Hepatocyte (in vitro differentiated cells): Measurements from ENCODE around the gene CSNK2A1. TPM values are rescaled to one million over a fixed set of nuclear protein-coding genes. Genes with fewer than 3 reads are reported as not detected.

Experiments
- DNase-seq: peaks from one replicate; pipeline ENCODE4 v3.0.0-alpha.2; 2016; ENCODE audit warnings: low spot score
- H2AFZ ChIP-seq: fragments of 200-600 bp; sonication (generic); 2 replicates; pipeline ENCODE4 v1.6.0; 2016; ENCODE audit warnings: antibody characterized with exemption, mild to moderate bottlenecking
- H3K27ac ChIP-seq: fragments of 200-600 bp; sonication (generic); 2 replicates; pipeline ENCODE4 v1.5.1; 2016; ENCODE audit warnings: mild to moderate bottlenecking
- H3K27me3 ChIP-seq: fragments of 200-600 bp; sonication (generic); 2 replicates; pipeline ENCODE4 v1.6.1; 2016
- H3K36me3 ChIP-seq: fragments of 200-600 bp; sonication (generic); replicated peaks from 2 replicates; pipeline ENCODE4 v1.5.1; 2016; ENCODE audit warnings: low read depth; ENCODE audit not compliant: insufficient read depth
- H3K4me1 ChIP-seq: fragments of 200-600 bp; sonication (generic); 2 replicates; pipeline ENCODE4 v1.5.1; 2016; ENCODE audit warnings: mild to moderate bottlenecking, moderate library complexity; ENCODE audit not compliant: insufficient read depth
- H3K4me2 ChIP-seq: fragments of 200-600 bp; sonication (generic); 2 replicates; pipeline ENCODE4 v1.6.0; 2016
- H3K4me3 ChIP-seq: fragments of 200-600 bp; sonication (generic); 2 replicates; pipeline ENCODE4 v1.5.1; 2016; ENCODE audit warnings: mild to moderate bottlenecking
- H3K79me2 ChIP-seq: fragments of 200-600 bp; sonication (generic); 2 replicates; pipeline ENCODE4 v1.6.0; 2017; ENCODE audit warnings: mild to moderate bottlenecking
- H3K9me2 ChIP-seq: fragments of 200-600 bp; sonication (generic); replicated peaks from 2 replicates; pipeline ENCODE4 v1.6.0; 2017; ENCODE audit warnings: mild to moderate bottlenecking; ENCODE audit not compliant: insufficient read depth
- H3K9me3 ChIP-seq: fragments of 200-600 bp; sonication (generic); 2 replicates; pipeline ENCODE4 v1.5.1; 2016; ENCODE audit warnings: low read depth, mild to moderate bottlenecking
- H4K20me1 ChIP-seq: fragments of 200-600 bp; sonication (generic); 2 replicates; pipeline ENCODE4 v1.6.0; 2016; ENCODE audit warnings: mild to moderate bottlenecking; ENCODE audit not compliant: insufficient read depth, poor library complexity, severe bottlenecking
- CTCF ChIP-seq: fragments of 200-600 bp; sonication (generic); IDR thresholded peaks from 2 replicates; pipeline ENCODE4 v1.5.1; 2016; ENCODE audit warnings: antibody characterized with exemption, mild to moderate bottlenecking; ENCODE audit not compliant: poor library complexity
- EZH2 ChIP-seq: fragments of 200-600 bp; sonication (generic); IDR thresholded peaks from 2 replicates; pipeline ENCODE4 v1.6.1; 2016; ENCODE audit warnings: antibody characterized with exemption, mild to moderate bottlenecking, borderline replicate concordance
- EZH2phosphoT487 ChIP-seq: fragments of 200-600 bp; sonication (generic); IDR thresholded peaks from one replicate; pipeline ENCODE4 v1.6.1; 2018; ENCODE audit warnings: antibody characterized with exemption, mild to moderate bottlenecking, low read depth, moderate library complexity; ENCODE audit not compliant: unreplicated experiment, severe bottlenecking
- WGBS: methylation state at CpG from one replicate; pipeline ENCODE4 v1.1.6; 2016; ENCODE audit warnings: low lambda C conversion rate; ENCODE audit errors: missing lambda C conversion rate; 5-methylcytosine and 5-hydroxymethylcytosine counted together
- polyA plus RNA-seq: library from polyadenylated mRNA; unstranded; fragments of >200 nt; fragmentation: Nextera tagmentation; extraction: Ambion mirVana; gene quantifications from 2 replicates; pipeline ENCODE4 v1.2.1, GENCODE V29; 2016
- total RNA-seq: library from RNA; depleted of rRNA; stranded (reverse); fragments of >200 nt; gene quantifications from 2 replicates; pipeline ENCODE4 v1.2.3, GENCODE V29; 2014

The CSNK2A1 gene
- total and polyA plus RNA-seq, 2 experiments from 2014 or later, result 65.6 to 173 TPM

GRCh38 chr20:563187-563586, 19.6 kb upstream of the CSNK2A1 start:
- Histone ChIP-seq H3K9me2 (no peaks in the 10 kb centered on the region), H3K36me3 (no peaks in the 10 kb centered on the region), H3K79me2 (no peaks in the 10 kb centered on the region), H3K4me1 (no peaks in the 10 kb centered on the region), H3K4me3 (no peak overlapping the region), H3K9me3 (no peaks in the 10 kb centered on the region), H4K20me1 (no peaks in the 10 kb centered on the region), H3K27me3 (no peaks in the 10 kb centered on the region), H3K27ac (no peak overlapping the region), H2AFZ (no peak overlapping the region), H3K4me2 (no peak overlapping the region)
- 68% methylated on average over 5 of the region's 5 CpGs for WGBS
- no peak for TF ChIP-seq CTCF
- no peak for TF ChIP-seq EZH2
- TF ChIP-seq EZH2phosphoT487, result no peak
- no peak for DNase-seq

GRCh38 chr20:562232-562897, 18.8 kb upstream of the CSNK2A1 start:
- no peak for DNase-seq
- no peaks in the 10 kb centered on the region for H3K4me1 ChIP-seq
- H3K36me3 ChIP-seq, result no peaks in the 10 kb centered on the region
- H2AFZ ChIP-seq, result no peak overlapping the region
- H3K79me2 ChIP-seq, result no peaks in the 10 kb centered on the region
- H3K9me2 ChIP-seq, result no peaks in the 10 kb centered on the region
- no peaks in the 10 kb centered on the region for H3K9me3 ChIP-seq
- H3K27me3 ChIP-seq, result no peaks in the 10 kb centered on the region
- H3K4me2 ChIP-seq, result no peak overlapping the region
- 79% methylated on average over 5 of the region's 5 CpGs for WGBS
- TF ChIP-seq EZH2phosphoT487 (no peak), EZH2 (no peak), CTCF (no peak)
- no peak overlapping the region for H3K27ac ChIP-seq
- no peak overlapping the region for H3K4me3 ChIP-seq
- H4K20me1 ChIP-seq, result no peaks in the 10 kb centered on the region

- 46% methylated on average over 12 of the region's 12 CpGs for WGBS
- no peaks in the 10 kb centered on the region for H3K36me3 ChIP-seq
Observed at GRCh38 chr20:561437-562231, 18.0 kb upstream of the CSNK2A1 start.

More at GRCh38 chr20:561437-562231, 18.0 kb upstream of the CSNK2A1 start:
- TF ChIP-seq EZH2, result no peak
- no peak for TF ChIP-seq EZH2phosphoT487
- peak; percentile 82 for TF ChIP-seq CTCF
- peak; percentile 81 for DNase-seq
- Histone ChIP-seq H3K9me2 (no peaks in the 10 kb centered on the region), H3K27me3 (no peaks in the 10 kb centered on the region), H3K27ac (no peak overlapping the region), H3K9me3 (no peaks in the 10 kb centered on the region), H3K4me2 (no peak overlapping the region), H3K79me2 (no peaks in the 10 kb centered on the region), H3K4me3 (no peak overlapping the region), H2AFZ (no peak overlapping the region), H3K4me1 (no peaks in the 10 kb centered on the region), H4K20me1 (no peaks in the 10 kb centered on the region)
